HEK293 (cell line): Measurements from ENCODE around the gene NT5DC4.

ENCODE experiments used
- CTCF ChIA-PET: fragments of 350-600 bp; formaldehyde crosslinking; extraction: SDS; loops from one replicate; lab custom pipeline; 2021; ENCODE audit warnings: antibody characterized with exemption; lab: Yijun Ruan, JAX
- POLR2A ChIA-PET: fragments of 300-600 bp; formaldehyde crosslinking; extraction: SDS; loops from one replicate; lab custom pipeline; 2020; ENCODE audit warnings: antibody characterized with exemption, inconsistent platforms; lab: Yijun Ruan, JAX
- H3K27ac ChIP-seq: fragments of 200-500 bp; sonication (Bioruptor generic); 2 replicates; pipeline ENCODE4 v1.5.1; 2014; ENCODE audit warnings: low read depth, low read length, control low read depth, inconsistent platforms; ENCODE audit errors: extremely low read depth
- H3K36me3 ChIP-seq, 2 experiments: fragments of 200-500 bp in 1 of 2; sonication (Bioruptor generic) in 1 of 2; 1 replicate in 1 of 2; 2 replicates in 1 of 2; pipeline ENCODE4 v1.5.1; 2014 to 2017; ENCODE audit warnings: inconsistent platforms in 2 of 2, low read length in 2 of 2; ENCODE audit not compliant: control insufficient read depth in 2 of 2, insufficient read depth in 1 of 2
- H3K4me1 ChIP-seq: fragments of 200-500 bp; sonication (Bioruptor generic); 2 replicates; pipeline ENCODE4 v1.5.1; 2014; ENCODE audit warnings: mild to moderate bottlenecking, low read length, inconsistent platforms; ENCODE audit not compliant: control insufficient read depth, insufficient read depth
- H3K4me3 ChIP-seq: 2 replicates; pipeline ENCODE4 v1.5.1; 2011; ENCODE audit warnings: low read depth, mild to moderate bottlenecking, control low read depth, low read length, moderate library complexity
- H3K9me3 ChIP-seq: fragments of 200-500 bp; sonication (Bioruptor generic); 2 replicates; pipeline ENCODE4 v1.5.1; 2014; ENCODE audit warnings: low read depth, low read length, inconsistent platforms; ENCODE audit not compliant: control insufficient read depth, insufficient read depth
- SCRT1 ChIP-seq: fragments of 450-650 bp; formaldehyde crosslinking; IDR thresholded peaks from 2 replicates; pipeline ENCODE4 v1.5.1; 2016; ENCODE audit warnings: missing biosample characterization, missing genetic modification characterization, borderline replicate concordance
- SCRT2 ChIP-seq: fragments of 450-650 bp; formaldehyde crosslinking; IDR thresholded peaks from 2 replicates; pipeline ENCODE4 v1.5.1; 2016; ENCODE audit warnings: missing biosample characterization, missing genetic modification characterization
- ZBTB17 ChIP-seq: fragments of 450-650 bp; formaldehyde crosslinking; IDR thresholded peaks from 2 replicates; pipeline ENCODE4 v1.5.1; 2016; ENCODE audit warnings: missing biosample characterization, missing genetic modification characterization
- ZEB2 ChIP-seq: fragments of 450-650 bp; formaldehyde crosslinking; IDR thresholded peaks from 2 replicates; pipeline ENCODE4 v1.5.1; 2016; ENCODE audit warnings: missing biosample characterization, missing genetic modification characterization
- ZNF23 ChIP-seq: fragments of 450-650 bp; formaldehyde crosslinking; IDR thresholded peaks from 2 replicates; pipeline ENCODE4 v1.5.1; 2016; ENCODE audit warnings: missing biosample characterization, missing genetic modification characterization, borderline replicate concordance
- ZNF335 ChIP-seq: fragments of 450-650 bp; formaldehyde crosslinking; conservative IDR thresholded peaks from 2 replicates; pipeline ENCODE4 v1.5.1; 2016; ENCODE audit warnings: missing biosample characterization, missing genetic modification characterization
- ZNF449 ChIP-seq: fragments of 450-650 bp; formaldehyde crosslinking; IDR thresholded peaks from 2 replicates; pipeline ENCODE4 v1.5.1; 2017; ENCODE audit warnings: missing biosample characterization, mild to moderate bottlenecking, missing genetic modification characterization, moderate library complexity
- ZNF518A ChIP-seq: fragments of 450-650 bp; formaldehyde crosslinking; conservative IDR thresholded peaks from 2 replicates; pipeline ENCODE4 v1.5.1; 2016; ENCODE audit warnings: low read depth, missing biosample characterization, missing genetic modification characterization
- ZNF621 ChIP-seq: fragments of 450-650 bp; formaldehyde crosslinking; IDR thresholded peaks from 2 replicates; pipeline ENCODE4 v1.5.1; 2017; ENCODE audit warnings: missing biosample characterization, missing genetic modification characterization
- ZNF623 ChIP-seq: fragments of 450-650 bp; formaldehyde crosslinking; IDR thresholded peaks from 2 replicates; pipeline ENCODE4 v1.5.1; 2016; ENCODE audit warnings: missing biosample characterization, missing genetic modification characterization
- ZNF664 ChIP-seq: fragments of 450-650 bp; formaldehyde crosslinking; IDR thresholded peaks from 2 replicates; pipeline ENCODE4 v1.5.1; 2016; ENCODE audit warnings: missing biosample characterization, missing genetic modification characterization
- ZNF785 ChIP-seq: fragments of 450-650 bp; formaldehyde crosslinking; IDR thresholded peaks from 2 replicates; pipeline ENCODE4 v1.5.1; 2016; ENCODE audit warnings: missing biosample characterization, missing genetic modification characterization
- ZNF843 ChIP-seq: fragments of 450-650 bp; formaldehyde crosslinking; IDR thresholded peaks from 2 replicates; pipeline ENCODE4 v1.5.1; 2016; ENCODE audit warnings: missing biosample characterization, missing genetic modification characterization

NT5DC4 gene

GRCh38 chr2:112728378-112729175 lies 7.8 kb downstream of the NT5DC4 start:
- Histone ChIP-seq H3K36me3 (no peaks in the 10 kb centered on the region), H3K4me3 (no peak overlapping the region), H3K9me3 (no peaks in the 10 kb centered on the region), H3K4me1 (no peaks in the 10 kb centered on the region), H3K27ac (no peak overlapping the region)
- ChIA-PET POLR2A (no interaction called here), CTCF (interaction anchor here (0.6 to 8.9 kb wide), 17 partner anchors 13 to 841 kb away, joined by 3 to 204 read pairs (median 6); partner anchors contain the start of gene CHCHD5)
- TF ChIP-seq ZBTB17 (tag by site-specific recombination) (no peak), ZNF335 (tag by site-specific recombination) (0 out of 2 replicates have a peak, but pooled peaks have one; percentile 24)

GRCh38 chr2:112730216-112730615 lies 9.4 kb downstream of the NT5DC4 start:
- CTCF ChIA-PET: interaction anchor here (1.0 to 8.9 kb wide), 5 partner anchors 19 to 210 kb away, joined by 3 to 103 read pairs (median 6); no protein-coding TSS in a partner anchor
- POLR2A ChIA-PET: no interaction called here
- no peak overlapping the region for H3K4me3 ChIP-seq
- H3K9me3 ChIP-seq: no peaks in the 10 kb centered on the region
- H3K4me1 ChIP-seq: no peaks in the 10 kb centered on the region
- TF ChIP-seq SCRT1 (tag by site-specific recombination) (peak; percentile 93), SCRT2 (tag by site-specific recombination) (peak; percentile 90), ZNF785 (no peak), ZNF843 (tag by site-specific recombination) (no peak)
- H3K27ac ChIP-seq: no peak overlapping the region
- no peaks in the 10 kb centered on the region; a peak in 1 of 3 replicates for H3K36me3 ChIP-seq

- no peaks in the 10 kb centered on the region for H3K4me1 ChIP-seq
- no peak for TF ChIP-seq ZNF23 (tag by site-specific recombination)
- no peak for TF ChIP-seq ZNF621 (tag by site-specific recombination)
- TF ChIP-seq ZEB2 (tag by site-specific recombination): no peak
- TF ChIP-seq ZNF449 (tag by site-specific recombination): peak; percentile 90
- TF ChIP-seq, all 188 proteins: peak for 1
- H3K9me3 ChIP-seq: no peaks in the 10 kb centered on the region
- POLR2A ChIA-PET: no interaction called here
- no peaks in the 10 kb centered on the region; a peak in 1 of 3 replicates for H3K36me3 ChIP-seq
- no peak overlapping the region for H3K4me3 ChIP-seq
- CTCF ChIA-PET: interaction anchor here (0.6 to 8.9 kb wide), 5 partner anchors 18 to 210 kb away, joined by 3 to 103 read pairs (median 4); no protein-coding TSS in a partner anchor
- no peak overlapping the region for H3K27ac ChIP-seq
These were observed 10.0 kb downstream of the NT5DC4 start for GRCh38 chr2:112730791-112731190.

- POLR2A ChIA-PET: no interaction called here
- H3K9me3 ChIP-seq: no peaks in the 10 kb centered on the region
- H3K36me3 ChIP-seq: no peaks in the 10 kb centered on the region; a peak in 1 of 3 replicates
- no peaks in the 10 kb centered on the region for H3K4me1 ChIP-seq
- no peak overlapping the region for H3K4me3 ChIP-seq
- TF ChIP-seq ZNF518A: no peak
- peak; percentile 47; the same call in 1 of the 2 replicates for TF ChIP-seq ZNF664
- TF ChIP-seq ZNF623 (tag by site-specific recombination): no peak
- TF ChIP-seq, all 188 proteins: peak for 1
- CTCF ChIA-PET: interaction anchor here (0.9 to 8.9 kb wide), 4 partner anchors 18 to 210 kb away, joined by 3 to 103 read pairs (median 4); no protein-coding TSS in a partner anchor
- H3K27ac ChIP-seq: no peak overlapping the region
These were observed 10.7 kb downstream of the NT5DC4 start for GRCh38 chr2:112731479-112731878.
